SK-N-MC (cell line): Measurements from ENCODE around the gene ACTR2.

Experiments used
- DNase-seq: peaks from one replicate; pipeline ENCODE4 v3.0.0-alpha.2; 2011; ENCODE audit warnings: low read depth, low spot score
- H3K27ac ChIP-seq: fragments of 200-600 bp; sonication (generic); 2 replicates; pipeline ENCODE4 v1.5.1; 2016; ENCODE audit warnings: mixed run types
- H3K36me3 ChIP-seq: fragments of 200-600 bp; sonication (generic); 2 replicates; pipeline ENCODE4 v1.6.1; 2017; ENCODE audit warnings: antibody characterized with exemption, low read length, mixed read lengths; ENCODE audit not compliant: insufficient read depth
- H3K4me3 ChIP-seq: fragments of 200-600 bp; sonication (generic); 2 replicates; pipeline ENCODE4 v1.5.1; 2016
- H3K9ac ChIP-seq: fragments of 200-600 bp; sonication (generic); 2 replicates; pipeline ENCODE4 v1.8.0; 2017; ENCODE audit warnings: mixed run types, mixed read lengths; ENCODE audit not compliant: insufficient read length
- H3K9me3 ChIP-seq: fragments of 200-600 bp; sonication (generic); 2 replicates; pipeline ENCODE4 v1.6.1; 2017; ENCODE audit warnings: low read depth, mild to moderate bottlenecking, antibody characterized with exemption, low read length, moderate library complexity, mixed read lengths
- EZH2 ChIP-seq: fragments of 200-600 bp; sonication (generic); IDR thresholded peaks from one replicate; pipeline ENCODE4 v1.6.1; 2017; ENCODE audit warnings: antibody characterized with exemption
- FOXP2 ChIP-seq: optimal IDR thresholded peaks from 2 replicates; pipeline ENCODE3; 2011; ENCODE audit warnings: mild to moderate bottlenecking, moderate library complexity; ENCODE audit not compliant: insufficient read depth; ENCODE audit errors: extremely low read length, control extremely low read depth
- POLR2AphosphoS5 ChIP-seq: IDR thresholded peaks from 2 replicates; pipeline ENCODE4 v1.6.1; 2012; ENCODE audit warnings: mild to moderate bottlenecking, low read depth, low read length, borderline replicate concordance

Gene ACTR2

GRCh38 chr2:65199166-65199565 is 28.5 kb upstream of the ACTR2 start:
- no peak overlapping the region for H3K9ac ChIP-seq
- H3K27ac ChIP-seq: no peak overlapping the region
- no peak for DNase-seq
- H3K36me3 ChIP-seq: no peaks in the 10 kb centered on the region
- no peak overlapping the region for H3K4me3 ChIP-seq
- TF ChIP-seq POLR2AphosphoS5 (no peak), EZH2 (no peak), FOXP2 (no peak)
- no peaks in the 10 kb centered on the region for H3K9me3 ChIP-seq

DNA sequence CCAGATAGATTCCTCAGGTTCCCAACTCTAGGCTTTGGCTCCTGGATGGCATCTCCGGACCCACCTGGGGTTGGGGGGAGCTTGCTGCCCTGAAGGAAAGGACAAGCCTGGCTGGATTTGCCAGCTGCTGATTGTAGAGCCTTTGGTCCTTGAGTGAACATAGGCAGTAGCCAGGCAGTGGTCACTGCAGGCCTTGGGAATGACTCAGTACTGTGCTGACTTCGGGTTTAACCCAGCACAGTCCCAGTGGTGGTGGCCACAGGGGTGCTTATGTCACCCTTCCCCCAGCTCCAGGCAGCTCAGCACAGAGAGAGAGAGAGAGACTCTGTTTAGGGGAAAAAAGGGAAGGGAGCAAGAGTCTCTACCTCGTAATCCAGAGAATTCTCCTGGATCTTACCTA is 27.7 kb upstream of the ACTR2 start:
- Histone ChIP-seq H3K4me3 (no peak overlapping the region), H3K36me3 (no peaks in the 10 kb centered on the region), H3K9me3 (no peaks in the 10 kb centered on the region), H3K9ac (no peak overlapping the region), H3K27ac (no peak overlapping the region)
- TF ChIP-seq EZH2: no peak
- no peak for TF ChIP-seq POLR2AphosphoS5
- TF ChIP-seq FOXP2: no peak
- DNase-seq: no peak

- no peak for TF ChIP-seq POLR2AphosphoS5
- no peak for TF ChIP-seq EZH2
- TF ChIP-seq FOXP2: no peak
- Histone ChIP-seq H3K27ac (no peak overlapping the region), H3K4me3 (no peak overlapping the region), H3K9me3 (no peaks in the 10 kb centered on the region), H3K36me3 (no peaks in the 10 kb centered on the region), H3K9ac (no peak overlapping the region)
- DNase-seq: no peak
Observed at GRCh38 chr2:65204461-65205210, 23.0 kb upstream of the ACTR2 start.

- no peak overlapping the region for H3K4me3 ChIP-seq
- H3K9me3 ChIP-seq: no peaks in the 10 kb centered on the region
- no peak overlapping the region for H3K9ac ChIP-seq
- DNase-seq: no peak
- no peak overlapping the region for H3K27ac ChIP-seq
- no peaks in the 10 kb centered on the region for H3K36me3 ChIP-seq
- no peak for TF ChIP-seq POLR2AphosphoS5
- TF ChIP-seq EZH2: no peak
- TF ChIP-seq FOXP2: no peak
Observed at GRCh38 chr2:65212115-65212514, 15.5 kb upstream of the ACTR2 start.

- no peak overlapping the region for H3K9ac ChIP-seq
- DNase-seq: no peak
- no peak overlapping the region for H3K27ac ChIP-seq
- no peaks in the 10 kb centered on the region for H3K9me3 ChIP-seq
- H3K36me3 ChIP-seq: no peaks in the 10 kb centered on the region
- TF ChIP-seq FOXP2: no peak
- no peak overlapping the region for H3K4me3 ChIP-seq
Observed at GRCh38 chr2:65212619-65213018, 15.0 kb upstream of the ACTR2 start.

DNA sequence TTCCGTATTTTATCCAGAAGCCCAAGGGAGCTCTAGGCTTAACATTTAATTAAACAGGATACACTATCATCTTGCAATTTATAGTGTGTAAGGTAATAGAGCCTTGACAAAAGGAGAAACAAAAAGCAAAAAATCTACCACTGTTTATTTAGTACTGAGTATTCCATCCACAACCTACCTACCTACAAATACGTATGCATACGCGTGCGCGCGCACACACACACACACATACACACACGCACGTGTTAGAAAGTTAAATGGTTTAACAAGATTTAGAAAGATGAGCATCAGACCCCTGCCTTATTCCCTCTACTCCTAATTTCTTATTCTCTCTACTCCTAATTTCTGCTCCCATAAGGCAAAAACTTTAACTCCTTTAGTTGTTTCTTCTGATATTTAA is 14.6 kb upstream of the ACTR2 start:
- TF ChIP-seq POLR2AphosphoS5: no peak
- TF ChIP-seq FOXP2: no peak
- no peak for TF ChIP-seq EZH2
- no peak overlapping the region for H3K9ac ChIP-seq
- no peak overlapping the region for H3K27ac ChIP-seq
- H3K9me3 ChIP-seq: no peaks in the 10 kb centered on the region
- no peaks in the 10 kb centered on the region for H3K36me3 ChIP-seq
- no peak for DNase-seq
- H3K4me3 ChIP-seq: no peak overlapping the region

GRCh38 chr2:65214361-65214760 is 13.3 kb upstream of the ACTR2 start:
- H3K9ac ChIP-seq: no peak overlapping the region
- no peak overlapping the region for H3K4me3 ChIP-seq
- no peak overlapping the region for H3K27ac ChIP-seq
- TF ChIP-seq FOXP2: no peak
- TF ChIP-seq POLR2AphosphoS5: no peak
- no peak for DNase-seq
- no peaks in the 10 kb centered on the region for H3K36me3 ChIP-seq
- no peaks in the 10 kb centered on the region for H3K9me3 ChIP-seq

- DNase-seq: no peak
- no peak overlapping the region for H3K9ac ChIP-seq
- H3K9me3 ChIP-seq: no peaks in the 10 kb centered on the region
- no peak overlapping the region for H3K27ac ChIP-seq
- H3K4me3 ChIP-seq: no peak overlapping the region
- TF ChIP-seq FOXP2 (no peak), EZH2 (no peak), POLR2AphosphoS5 (no peak)
- H3K36me3 ChIP-seq: no peaks in the 10 kb centered on the region
Observed at GRCh38 chr2:65214843-65215242, 12.8 kb upstream of the ACTR2 start.

DNA sequence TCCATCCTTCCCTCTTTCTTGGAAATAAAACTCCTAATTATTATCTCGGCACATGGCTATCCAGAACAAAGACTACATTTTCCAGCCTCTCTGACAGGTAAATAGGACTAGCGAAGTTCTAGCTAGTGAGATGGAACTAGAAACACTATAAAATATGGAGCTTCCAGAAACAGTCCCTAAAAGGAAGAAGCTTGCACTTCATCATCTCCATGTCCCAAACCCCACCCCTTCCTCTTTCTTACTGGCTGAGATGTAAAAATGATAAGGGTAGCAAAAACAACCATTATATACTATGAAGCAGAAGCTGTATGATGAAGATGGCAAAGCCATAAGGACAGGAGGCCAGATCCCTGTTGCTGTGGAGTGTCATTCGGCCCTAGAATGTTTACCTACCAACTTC is 11.7 kb upstream of the ACTR2 start:
- Histone ChIP-seq H3K9ac (no peak overlapping the region), H3K36me3 (no peaks in the 10 kb centered on the region), H3K4me3 (no peak overlapping the region), H3K27ac (no peak overlapping the region), H3K9me3 (no peaks in the 10 kb centered on the region)
- no peak for DNase-seq
- TF ChIP-seq EZH2: no peak
- TF ChIP-seq FOXP2: no peak
- TF ChIP-seq POLR2AphosphoS5: no peak
